ENCODE data around the gene B3GAT1. TPM values are rescaled to one million over a fixed set of nuclear protein-coding genes. Genes with fewer than 3 reads are reported as not detected.

B3GAT1 gene
- total and polyA plus RNA-seq, 2 experiments from 2014 or later = 4.8 to 28.3 TPM

DNA sequence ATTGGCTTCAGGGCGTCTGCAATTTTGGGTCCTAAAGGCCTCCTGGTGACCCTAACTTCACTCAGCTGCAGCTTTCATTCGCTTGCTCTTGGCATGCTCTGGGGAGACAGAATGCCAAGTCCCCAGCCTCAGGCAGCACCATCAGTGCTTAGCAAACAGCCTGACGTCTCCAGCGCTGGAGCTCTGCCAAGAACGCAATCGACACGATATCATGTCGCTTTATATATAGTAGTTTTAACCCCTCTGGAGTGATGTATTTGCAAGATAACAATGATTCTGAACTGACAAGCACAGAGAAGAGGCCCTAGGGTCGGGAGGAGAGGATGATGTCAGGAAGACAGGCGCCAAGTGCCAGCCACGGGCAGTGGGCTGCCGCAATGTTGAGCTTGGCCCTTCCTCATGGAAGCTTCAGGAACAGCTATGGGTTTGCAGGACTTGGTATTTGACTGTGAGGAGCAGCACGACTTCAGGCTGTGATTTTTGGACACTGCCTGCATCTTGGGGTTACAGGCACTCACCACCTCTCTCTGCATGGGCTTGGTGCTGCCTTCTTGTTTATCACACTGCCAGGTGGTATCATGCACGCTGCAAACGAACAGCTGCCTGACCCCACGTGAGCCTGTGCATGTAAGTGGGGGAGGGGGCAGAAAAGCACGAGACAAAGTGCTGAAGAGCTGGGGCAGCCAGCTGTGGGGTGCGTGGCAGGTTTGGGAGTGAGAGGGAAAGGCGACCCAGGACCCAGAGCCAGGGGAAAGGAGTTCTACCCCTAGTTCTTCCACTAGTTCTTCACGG, 26.1 kb downstream of the B3GAT1 start (continued):
- TF ChIP-seq, protein P1, sequence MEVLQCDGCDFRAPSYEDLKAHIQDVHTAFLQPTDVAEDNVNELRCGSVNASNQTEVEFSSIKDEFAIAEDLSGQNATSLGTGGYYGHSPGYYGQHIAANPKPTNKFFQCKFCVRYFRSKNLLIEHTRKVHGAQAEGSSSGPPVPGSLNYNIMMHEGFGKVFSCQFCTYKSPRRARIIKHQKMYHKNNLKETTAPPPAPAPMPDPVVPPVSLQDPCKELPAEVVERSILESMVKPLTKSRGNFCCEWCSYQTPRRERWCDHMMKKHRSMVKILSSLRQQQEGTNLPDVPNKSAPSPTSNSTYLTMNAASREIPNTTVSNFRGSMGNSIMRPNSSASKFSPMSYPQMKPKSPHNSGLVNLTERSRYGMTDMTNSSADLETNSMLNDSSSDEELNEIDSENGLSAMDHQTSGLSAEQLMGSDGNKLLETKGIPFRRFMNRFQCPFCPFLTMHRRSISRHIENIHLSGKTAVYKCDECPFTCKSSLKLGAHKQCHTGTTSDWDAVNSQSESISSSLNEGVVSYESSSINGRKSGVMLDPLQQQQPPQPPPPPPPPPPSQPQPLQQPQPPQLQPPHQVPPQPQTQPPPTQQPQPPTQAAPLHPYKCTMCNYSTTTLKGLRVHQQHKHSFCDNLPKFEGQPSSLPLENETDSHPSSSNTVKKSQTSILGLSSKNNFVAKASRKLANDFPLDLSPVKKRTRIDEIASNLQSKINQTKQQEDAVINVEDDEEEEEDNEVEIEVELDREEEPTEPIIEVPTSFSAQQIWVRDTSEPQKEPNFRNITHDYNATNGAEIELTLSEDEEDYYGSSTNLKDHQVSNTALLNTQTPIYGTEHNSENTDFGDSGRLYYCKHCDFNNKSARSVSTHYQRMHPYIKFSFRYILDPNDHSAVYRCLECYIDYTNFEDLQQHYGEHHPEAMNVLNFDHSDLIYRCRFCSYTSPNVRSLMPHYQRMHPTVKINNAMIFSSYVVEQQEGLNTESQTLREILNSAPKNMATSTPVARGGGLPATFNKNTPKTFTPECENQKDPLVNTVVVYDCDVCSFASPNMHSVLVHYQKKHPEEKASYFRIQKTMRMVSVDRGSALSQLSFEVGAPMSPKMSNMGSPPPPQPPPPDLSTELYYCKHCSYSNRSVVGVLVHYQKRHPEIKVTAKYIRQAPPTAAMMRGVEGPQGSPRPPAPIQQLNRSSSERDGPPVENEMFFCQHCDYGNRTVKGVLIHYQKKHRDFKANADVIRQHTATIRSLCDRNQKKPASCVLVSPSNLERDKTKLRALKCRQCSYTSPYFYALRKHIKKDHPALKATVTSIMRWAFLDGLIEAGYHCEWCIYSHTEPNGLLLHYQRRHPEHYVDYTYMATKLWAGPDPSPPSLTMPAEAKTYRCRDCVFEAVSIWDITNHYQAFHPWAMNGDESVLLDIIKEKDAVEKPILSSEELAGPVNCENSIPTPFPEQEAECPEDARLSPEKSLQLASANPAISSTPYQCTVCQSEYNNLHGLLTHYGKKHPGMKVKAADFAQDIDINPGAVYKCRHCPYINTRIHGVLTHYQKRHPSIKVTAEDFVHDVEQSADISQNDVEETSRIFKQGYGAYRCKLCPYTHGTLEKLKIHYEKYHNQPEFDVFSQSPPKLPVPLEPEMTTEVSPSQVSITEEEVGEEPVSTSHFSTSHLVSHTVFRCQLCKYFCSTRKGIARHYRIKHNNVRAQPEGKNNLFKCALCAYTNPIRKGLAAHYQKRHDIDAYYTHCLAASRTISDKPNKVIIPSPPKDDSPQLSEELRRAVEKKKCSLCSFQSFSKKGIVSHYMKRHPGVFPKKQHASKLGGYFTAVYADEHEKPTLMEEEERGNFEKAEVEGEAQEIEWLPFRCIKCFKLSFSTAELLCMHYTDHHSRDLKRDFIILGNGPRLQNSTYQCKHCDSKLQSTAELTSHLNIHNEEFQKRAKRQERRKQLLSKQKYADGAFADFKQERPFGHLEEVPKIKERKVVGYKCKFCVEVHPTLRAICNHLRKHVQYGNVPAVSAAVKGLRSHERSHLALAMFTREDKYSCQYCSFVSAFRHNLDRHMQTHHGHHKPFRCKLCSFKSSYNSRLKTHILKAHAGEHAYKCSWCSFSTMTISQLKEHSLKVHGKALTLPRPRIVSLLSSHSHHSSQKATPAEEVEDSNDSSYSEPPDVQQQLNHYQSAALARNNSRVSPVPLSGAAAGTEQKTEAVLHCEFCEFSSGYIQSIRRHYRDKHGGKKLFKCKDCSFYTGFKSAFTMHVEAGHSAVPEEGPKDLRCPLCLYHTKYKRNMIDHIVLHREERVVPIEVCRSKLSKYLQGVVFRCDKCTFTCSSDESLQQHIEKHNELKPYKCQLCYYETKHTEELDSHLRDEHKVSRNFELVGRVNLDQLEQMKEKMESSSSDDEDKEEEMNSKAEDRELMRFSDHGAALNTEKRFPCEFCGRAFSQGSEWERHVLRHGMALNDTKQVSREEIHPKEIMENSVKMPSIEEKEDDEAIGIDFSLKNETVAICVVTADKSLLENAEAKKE (CRISPR knock-in tag; IDR thresholded peaks at IDR 0.05) = no peak
- TF ChIP-seq REST (IDR thresholded peaks at IDR 0.05; ENCODE audit: unreplicated experiment) = no peak
- no peak for TF ChIP-seq EZH2 (IDR thresholded peaks at IDR 0.05; ENCODE audit: low read depth, unreplicated experiment)
- TF ChIP-seq ZNF331 (CRISPR knock-in tag; IDR thresholded peaks at IDR 0.05; ENCODE audit: low read depth) = no peak
- TF ChIP-seq CREB1 (CRISPR knock-in tag; IDR thresholded peaks at IDR 0.05; ENCODE audit: low read depth) = no peak
- TF ChIP-seq STAT1 (IDR thresholded peaks at IDR 0.05; ENCODE audit: unreplicated experiment) = no peak
- no peak for TF ChIP-seq CTCF (conservative IDR thresholded peaks at IDR 0.05; ENCODE audit: low read depth in 2 of 2)
